MM.1S (cell line): ENCODE results near the gene SIK2.

ENCODE experiments used
- DNase-seq: peaks from one replicate; pipeline ENCODE4 v3.0.0-alpha.2; 2015
- H2AFZ ChIP-seq: fragments of 300-600 bp; sonication (generic); 2 replicates; pipeline ENCODE4 v1.6.0; 2016; ENCODE audit warnings: antibody characterized with exemption, low read length
- H3F3A ChIP-seq: fragments of 300-600 bp; sonication (generic); 2 replicates; pipeline ENCODE4 v1.6.1; 2016; ENCODE audit warnings: mild to moderate bottlenecking, antibody characterized with exemption, low read length, moderate library complexity, mixed read lengths; ENCODE audit not compliant: insufficient read depth
- H3K27ac ChIP-seq: fragments of 300-600 bp; sonication (generic); 2 replicates; pipeline ENCODE4 v1.5.1; 2016; ENCODE audit warnings: mild to moderate bottlenecking, low read length
- H3K27me3 ChIP-seq: fragments of 300-600 bp; sonication (generic); replicated peaks from 2 replicates; pipeline ENCODE4 v1.6.0; 2016; ENCODE audit warnings: low read length; ENCODE audit not compliant: insufficient read depth
- H3K36me3 ChIP-seq: fragments of 300-600 bp; sonication (generic); replicated peaks from 2 replicates; pipeline ENCODE4 v1.6.1; 2016; ENCODE audit warnings: mild to moderate bottlenecking, low read length, mixed read lengths; ENCODE audit not compliant: insufficient read depth
- H3K4me1 ChIP-seq: fragments of 300-600 bp; sonication (generic); 2 replicates; pipeline ENCODE4 v1.6.1; 2016; ENCODE audit warnings: low read length, mixed read lengths
- H3K4me2 ChIP-seq: fragments of 300-600 bp; sonication (generic); 2 replicates; pipeline ENCODE4 v1.6.0; 2016; ENCODE audit warnings: low read depth, low read length
- H3K4me3 ChIP-seq: fragments of 300-600 bp; sonication (generic); 2 replicates; pipeline ENCODE4 v1.5.1; 2016; ENCODE audit warnings: low read length, mixed read lengths
- H3K79me2 ChIP-seq: fragments of 300-600 bp; sonication (generic); 2 replicates; pipeline ENCODE4 v1.6.1; 2016; ENCODE audit warnings: mixed run types, low read length, mixed read lengths
- H3K9ac ChIP-seq: fragments of 300-600 bp; sonication (generic); 2 replicates; pipeline ENCODE4 v1.6.1; 2016; ENCODE audit warnings: low read length, mixed read lengths
- H3K9me2 ChIP-seq: fragments of 300-600 bp; sonication (generic); replicated peaks from 2 replicates; pipeline ENCODE4 v1.6.1; 2016; ENCODE audit warnings: mild to moderate bottlenecking, low read length, mixed read lengths; ENCODE audit not compliant: insufficient read depth
- H3K9me3 ChIP-seq: fragments of 300-600 bp; sonication (generic); replicated peaks from 2 replicates; pipeline ENCODE4 v1.6.1; 2016; ENCODE audit warnings: mild to moderate bottlenecking, low read length, mixed read lengths; ENCODE audit not compliant: insufficient read depth
- H4K20me1 ChIP-seq: fragments of 300-600 bp; sonication (generic); 2 replicates; pipeline ENCODE4 v1.6.1; 2016; ENCODE audit warnings: mild to moderate bottlenecking, low read length, moderate library complexity, mixed read lengths; ENCODE audit not compliant: insufficient read depth
- EZH2 ChIP-seq: fragments of 300-600 bp; sonication (generic); optimal IDR thresholded peaks from 2 replicates; pipeline ENCODE3; 2017; ENCODE audit warnings: low read depth, mild to moderate bottlenecking, antibody characterized with exemption, low read length, mixed read lengths
- EZH2phosphoT487 ChIP-seq: fragments of 300-600 bp; sonication (generic); IDR thresholded peaks from 2 replicates; pipeline ENCODE4 v1.6.1; 2018; ENCODE audit warnings: antibody characterized with exemption, low read length
- TF ChIP-seq, protein P1 (sequence below): fragments of 300-600 bp; sonication (generic); IDR thresholded peaks from 2 replicates; pipeline ENCODE4 v1.5.1; 2016; ENCODE audit warnings: antibody characterized with exemption, low read length, mixed read lengths

Gene SIK2

DNA sequence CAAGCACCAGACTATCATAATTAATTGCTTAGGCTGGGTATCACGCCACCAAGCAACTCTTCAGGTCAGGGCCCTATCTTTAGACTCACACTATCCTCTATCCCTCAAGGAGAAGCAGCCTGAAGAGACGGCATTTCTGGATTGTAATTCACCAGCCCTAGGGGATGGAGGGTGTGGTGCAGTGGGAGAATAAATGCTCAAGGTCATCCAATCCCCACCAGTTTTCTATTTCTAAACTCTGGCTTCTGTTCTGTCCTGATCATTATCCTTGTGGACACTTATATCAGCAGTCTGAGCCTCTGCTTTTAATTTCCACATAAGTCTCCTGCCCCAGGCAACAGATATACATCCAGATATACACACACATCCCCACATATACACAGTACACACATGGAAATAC is 13.1 kb upstream of the SIK2 start:
- H3K9me3 ChIP-seq = no peaks in the 10 kb centered on the region
- no peak for DNase-seq
- TF ChIP-seq, protein P1, sequence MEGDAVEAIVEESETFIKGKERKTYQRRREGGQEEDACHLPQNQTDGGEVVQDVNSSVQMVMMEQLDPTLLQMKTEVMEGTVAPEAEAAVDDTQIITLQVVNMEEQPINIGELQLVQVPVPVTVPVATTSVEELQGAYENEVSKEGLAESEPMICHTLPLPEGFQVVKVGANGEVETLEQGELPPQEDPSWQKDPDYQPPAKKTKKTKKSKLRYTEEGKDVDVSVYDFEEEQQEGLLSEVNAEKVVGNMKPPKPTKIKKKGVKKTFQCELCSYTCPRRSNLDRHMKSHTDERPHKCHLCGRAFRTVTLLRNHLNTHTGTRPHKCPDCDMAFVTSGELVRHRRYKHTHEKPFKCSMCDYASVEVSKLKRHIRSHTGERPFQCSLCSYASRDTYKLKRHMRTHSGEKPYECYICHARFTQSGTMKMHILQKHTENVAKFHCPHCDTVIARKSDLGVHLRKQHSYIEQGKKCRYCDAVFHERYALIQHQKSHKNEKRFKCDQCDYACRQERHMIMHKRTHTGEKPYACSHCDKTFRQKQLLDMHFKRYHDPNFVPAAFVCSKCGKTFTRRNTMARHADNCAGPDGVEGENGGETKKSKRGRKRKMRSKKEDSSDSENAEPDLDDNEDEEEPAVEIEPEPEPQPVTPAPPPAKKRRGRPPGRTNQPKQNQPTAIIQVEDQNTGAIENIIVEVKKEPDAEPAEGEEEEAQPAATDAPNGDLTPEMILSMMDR = no peak
- TF ChIP-seq EZH2phosphoT487 = no peak
- TF ChIP-seq EZH2 = no peak

DNA sequence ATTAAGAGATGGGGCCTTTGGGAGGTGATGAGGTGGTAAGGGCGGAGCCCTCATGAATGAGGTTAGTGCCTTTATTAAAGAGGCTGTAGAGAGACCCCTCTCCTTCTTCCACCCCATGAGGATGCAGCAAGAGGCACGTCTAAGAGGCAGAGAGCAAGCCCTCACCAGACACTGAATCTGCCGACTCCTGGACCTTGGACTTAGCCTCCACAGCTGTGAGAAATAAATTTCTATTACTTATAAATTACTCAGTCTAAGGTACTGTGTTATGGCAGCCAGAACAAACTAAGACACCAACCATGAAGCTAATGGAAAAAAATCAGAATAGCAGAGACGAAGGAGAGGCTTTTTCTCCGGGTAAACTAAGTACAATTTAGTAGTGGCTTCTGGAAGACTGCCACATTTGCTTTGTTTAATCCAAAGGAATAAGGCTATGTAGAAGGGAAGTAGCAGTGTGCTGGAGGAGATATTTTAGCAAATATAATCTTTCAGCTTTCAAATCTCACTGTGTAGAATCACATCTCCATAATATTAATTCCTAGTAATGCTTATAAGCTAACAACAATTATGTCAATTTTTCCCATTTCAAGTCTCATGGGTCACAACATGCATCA is 12.3 kb upstream of the SIK2 start:
- H3K4me1 ChIP-seq = no peaks in the 10 kb centered on the region
- TF ChIP-seq, protein P1 = no peak
- no peak for TF ChIP-seq EZH2phosphoT487
- TF ChIP-seq EZH2 = no peak
- H3K9me2 ChIP-seq = no peaks in the 10 kb centered on the region

More for the DNA sequence above, 13.1 kb upstream of the SIK2 start:
- Histone ChIP-seq H3K4me2 (no peak overlapping the region), H3K4me3 (no peak overlapping the region), H3K4me1 (no peaks in the 10 kb centered on the region), H3K9ac (no peak overlapping the region), H3K9me2 (no peaks in the 10 kb centered on the region), H3K79me2 (no peaks in the 10 kb centered on the region), H3K27ac (no peak overlapping the region), H4K20me1 (no peaks in the 10 kb centered on the region), H3F3A (no peaks in the 10 kb centered on the region), H3K36me3 (no peaks in the 10 kb centered on the region), H2AFZ (no peak overlapping the region), H3K27me3 (no peaks in the 10 kb centered on the region)

DNA sequence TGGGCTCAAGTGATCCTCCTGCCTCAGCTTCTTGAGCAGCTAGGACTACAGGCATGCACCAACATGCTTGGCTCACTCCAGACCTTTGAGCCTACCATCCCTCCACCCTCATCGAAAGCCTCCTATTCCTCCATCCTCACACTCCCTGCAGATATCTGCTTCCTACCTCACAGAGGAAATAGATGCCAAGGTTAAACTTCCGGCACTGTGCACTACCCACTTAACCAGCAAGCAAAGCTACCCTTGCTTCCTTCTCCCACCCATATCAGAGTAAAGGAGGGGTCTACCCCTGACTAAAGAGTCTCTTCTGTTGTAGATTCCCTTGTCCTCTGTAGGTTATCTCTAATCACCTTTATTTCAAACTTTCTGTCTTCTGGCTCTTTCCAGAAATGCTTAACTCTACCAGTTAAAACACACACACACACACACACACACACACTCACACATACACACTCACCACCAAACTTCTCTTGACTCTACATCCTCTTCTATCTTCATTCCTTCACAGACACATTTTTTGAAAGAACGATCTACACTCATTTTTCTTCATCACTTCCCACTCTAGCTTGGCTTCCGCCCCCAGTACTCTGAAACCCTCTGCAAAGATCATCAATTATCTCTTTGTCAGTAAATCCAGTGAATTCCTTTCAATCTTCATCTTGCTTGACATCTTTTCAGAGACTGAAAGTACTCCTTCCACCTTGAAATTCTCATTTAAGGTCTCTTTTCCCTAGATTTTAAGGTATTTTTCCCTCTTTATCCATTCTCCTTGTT is 10.9 kb upstream of the SIK2 start:
- Histone ChIP-seq H2AFZ (no peak overlapping the region), H3K27ac (no peak overlapping the region), H3K9ac (no peak overlapping the region), H3K4me3 (no peak overlapping the region), H3K9me3 (no peaks in the 10 kb centered on the region), H3K4me1 (no peaks in the 10 kb centered on the region), H3K4me2 (no peak overlapping the region), H3F3A (no peaks in the 10 kb centered on the region), H3K79me2 (no peaks in the 10 kb centered on the region), H3K27me3 (no peaks in the 10 kb centered on the region), H4K20me1 (no peaks in the 10 kb centered on the region), H3K36me3 (no peaks in the 10 kb centered on the region), H3K9me2 (no peaks in the 10 kb centered on the region)
- no peak for DNase-seq
- TF ChIP-seq EZH2 (no peak), EZH2phosphoT487 (no peak)
- TF ChIP-seq, protein P1 = no peak

More for the DNA sequence above, 12.3 kb upstream of the SIK2 start:
- Histone ChIP-seq H3K36me3 (no peaks in the 10 kb centered on the region), H3K9ac (no peak overlapping the region), H3K4me2 (no peak overlapping the region), H2AFZ (no peak overlapping the region), H3K9me3 (no peaks in the 10 kb centered on the region), H3K79me2 (no peaks in the 10 kb centered on the region), H3F3A (no peaks in the 10 kb centered on the region), H3K27ac (no peak overlapping the region), H3K27me3 (no peaks in the 10 kb centered on the region), H4K20me1 (no peaks in the 10 kb centered on the region), H3K4me3 (no peak overlapping the region)
- DNase-seq = no peak
